ENCODE results near the gene NLRP11.

NLRP11 gene

GRCh38 chr19:55831846-55832245 is at the start of gene NLRP11:
Gene NLRP11, minus strand, starts transcription at chr19:55831999. Its CDS starts 13,825 bp downstream, at chr19:55818174.
- H3K9me3 ChIP-seq (ENCODE audit: control insufficient read depth in 5 of 5, low read length in 5 of 5), result no peaks in the 10 kb centered on the region
- no peak within 1 kb of the TSS for H3K27ac ChIP-seq (ENCODE audit: low read depth, low read length)
- no peaks in the 10 kb centered on the region for H3K4me1 ChIP-seq (ENCODE audit: control insufficient read depth in 5 of 5, insufficient read depth in 5 of 5, low read length in 5 of 5)
- H3K27me3 ChIP-seq (ENCODE audit: control insufficient read depth in 5 of 5, insufficient read depth in 4 of 5, low read length in 5 of 5), result peaks cover 0 to 3% (median 0%) of the 10 kb centered on the region in 5 donors
- no peaks in the 10 kb centered on the region for H3K36me3 ChIP-seq (ENCODE audit: control insufficient read depth in 5 of 5, insufficient read depth in 5 of 5, low read length in 5 of 5)
- H3K9ac ChIP-seq (ENCODE audit: low read length in 5 of 5), result no peak within 1 kb of the TSS
- H3K4me3 ChIP-seq (ENCODE audit: low read depth in 1 of 5, low read length in 5 of 5), result no peak within 1 kb of the TSS

- Histone ChIP-seq H3K4me3 (ENCODE audit: low read depth in 1 of 5, low read length in 5 of 5) (no peak overlapping the region), H3K27me3 (ENCODE audit: control insufficient read depth in 5 of 5, insufficient read depth in 4 of 5, low read length in 5 of 5) (no peaks in the 10 kb centered on the region), H3K36me3 (ENCODE audit: control insufficient read depth in 5 of 5, insufficient read depth in 5 of 5, low read length in 5 of 5) (no peaks in the 10 kb centered on the region), H3K4me1 (ENCODE audit: control insufficient read depth in 5 of 5, insufficient read depth in 5 of 5, low read length in 5 of 5) (no peaks in the 10 kb centered on the region), H3K9ac (ENCODE audit: low read length in 5 of 5) (no peak overlapping the region), H3K27ac (ENCODE audit: low read depth, low read length) (no peak overlapping the region), H3K9me3 (ENCODE audit: control insufficient read depth in 5 of 5, low read length in 5 of 5) (peaks cover 0 to 20% (median 13%) of the 10 kb centered on the region in 5 donors)
Measured at GRCh38 chr19:55877211-55877610, 45.4 kb upstream of the NLRP11 start.

DNA sequence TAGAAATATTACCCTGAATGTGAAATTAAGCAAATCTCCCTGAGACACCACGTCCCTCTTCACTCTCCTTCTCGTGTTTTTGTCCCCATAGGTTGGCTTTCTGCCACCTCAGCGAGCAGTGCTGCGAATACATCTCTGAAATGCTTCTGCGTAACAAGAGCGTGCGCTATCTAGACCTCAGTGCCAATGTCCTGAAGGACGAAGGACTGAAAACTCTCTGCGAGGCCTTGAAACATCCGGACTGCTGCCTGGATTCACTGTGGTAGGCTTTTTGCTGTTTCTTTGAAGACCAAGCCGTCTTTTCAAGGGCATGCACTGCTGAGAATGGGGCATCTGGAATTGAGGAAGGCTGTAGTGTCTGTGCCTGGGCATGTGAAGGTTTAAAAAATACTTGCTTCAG is 38.9 kb upstream of the NLRP11 start:
- Histone ChIP-seq H3K9me3 (ENCODE audit: control insufficient read depth in 5 of 5, low read length in 5 of 5) (peaks cover 0 to 6% (median 0%) of the 10 kb centered on the region in 5 donors), H3K36me3 (ENCODE audit: control insufficient read depth in 5 of 5, insufficient read depth in 5 of 5, low read length in 5 of 5) (no peaks in the 10 kb centered on the region), H3K4me3 (ENCODE audit: low read depth in 1 of 5, low read length in 5 of 5) (no peak overlapping the region), H3K4me1 (ENCODE audit: control insufficient read depth in 5 of 5, insufficient read depth in 5 of 5, low read length in 5 of 5) (no peaks in the 10 kb centered on the region), H3K27me3 (ENCODE audit: control insufficient read depth in 5 of 5, insufficient read depth in 4 of 5, low read length in 5 of 5) (peaks cover 0 to 3% (median 0%) of the 10 kb centered on the region in 5 donors), H3K9ac (ENCODE audit: low read length in 5 of 5) (no peak overlapping the region), H3K27ac (ENCODE audit: low read depth, low read length) (no peak overlapping the region)

- H3K9me3 ChIP-seq (ENCODE audit: control insufficient read depth in 5 of 5, low read length in 5 of 5), result peaks cover 0 to 6% (median 0%) of the 10 kb centered on the region in 5 donors
- no peak overlapping the region for H3K4me3 ChIP-seq (ENCODE audit: low read depth in 1 of 5, low read length in 5 of 5)
- H3K36me3 ChIP-seq (ENCODE audit: control insufficient read depth in 5 of 5, insufficient read depth in 5 of 5, low read length in 5 of 5), result no peaks in the 10 kb centered on the region
- H3K4me1 ChIP-seq (ENCODE audit: control insufficient read depth in 5 of 5, insufficient read depth in 5 of 5, low read length in 5 of 5), result no peaks in the 10 kb centered on the region
- H3K27ac ChIP-seq (ENCODE audit: low read depth, low read length), result no peak overlapping the region
- H3K9ac ChIP-seq (ENCODE audit: low read length in 5 of 5), result no peak overlapping the region
- H3K27me3 ChIP-seq (ENCODE audit: control insufficient read depth in 5 of 5, insufficient read depth in 4 of 5, low read length in 5 of 5), result peaks cover 0 to 3% (median 0%) of the 10 kb centered on the region in 5 donors
Measured at GRCh38 chr19:55867101-55867500, 35.3 kb upstream of the NLRP11 start.

- H3K27me3 ChIP-seq (ENCODE audit: control insufficient read depth in 5 of 5, insufficient read depth in 4 of 5, low read length in 5 of 5), result peaks cover 0 to 3% (median 0%) of the 10 kb centered on the region in 5 donors
- no peak overlapping the region for H3K27ac ChIP-seq (ENCODE audit: low read depth, low read length)
- H3K36me3 ChIP-seq (ENCODE audit: control insufficient read depth in 5 of 5, insufficient read depth in 5 of 5, low read length in 5 of 5), result no peaks in the 10 kb centered on the region
- no peak overlapping the region for H3K4me3 ChIP-seq (ENCODE audit: low read depth in 1 of 5, low read length in 5 of 5)
- H3K9me3 ChIP-seq (ENCODE audit: control insufficient read depth in 5 of 5, low read length in 5 of 5), result peaks cover 0 to 6% (median 1%) of the 10 kb centered on the region in 5 donors
- no peaks in the 10 kb centered on the region for H3K4me1 ChIP-seq (ENCODE audit: control insufficient read depth in 5 of 5, insufficient read depth in 5 of 5, low read length in 5 of 5)
- H3K9ac ChIP-seq (ENCODE audit: low read length in 5 of 5), result no peak overlapping the region
Measured at GRCh38 chr19:55866521-55866920, 34.7 kb upstream of the NLRP11 start.

GRCh38 chr19:55858969-55859368 is 27.2 kb upstream of the NLRP11 start:
- H3K4me3 ChIP-seq (ENCODE audit: low read depth in 1 of 5, low read length in 5 of 5), result no peak overlapping the region

DNA sequence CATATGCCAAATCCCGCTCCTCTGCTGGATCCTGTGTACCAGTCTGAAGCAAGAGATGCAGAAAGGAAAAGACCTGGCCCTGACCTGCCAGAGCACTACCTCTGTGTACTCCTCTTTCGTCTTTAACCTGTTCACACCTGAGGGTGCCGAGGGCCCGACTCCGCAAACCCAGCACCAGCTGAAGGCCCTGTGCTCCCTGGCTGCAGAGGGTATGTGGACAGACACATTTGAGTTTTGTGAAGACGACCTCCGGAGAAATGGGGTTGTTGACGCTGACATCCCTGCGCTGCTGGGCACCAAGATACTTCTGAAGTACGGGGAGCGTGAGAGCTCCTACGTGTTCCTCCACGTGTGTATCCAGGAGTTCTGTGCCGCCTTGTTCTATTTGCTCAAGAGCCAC is 26.6 kb upstream of the NLRP11 start:
- Histone ChIP-seq H3K4me3 (ENCODE audit: low read depth in 1 of 5, low read length in 5 of 5) (no peak overlapping the region), H3K27me3 (ENCODE audit: control insufficient read depth in 5 of 5, insufficient read depth in 4 of 5, low read length in 5 of 5) (peaks cover 0 to 4% (median 0%) of the 10 kb centered on the region in 5 donors), H3K27ac (ENCODE audit: low read depth, low read length) (no peak overlapping the region), H3K9me3 (ENCODE audit: control insufficient read depth in 5 of 5, low read length in 5 of 5) (peaks cover 0 to 6% (median 0%) of the 10 kb centered on the region in 5 donors), H3K4me1 (ENCODE audit: control insufficient read depth in 5 of 5, insufficient read depth in 5 of 5, low read length in 5 of 5) (no peaks in the 10 kb centered on the region), H3K36me3 (ENCODE audit: control insufficient read depth in 5 of 5, insufficient read depth in 5 of 5, low read length in 5 of 5) (no peaks in the 10 kb centered on the region), H3K9ac (ENCODE audit: low read length in 5 of 5) (no peak overlapping the region)

More at GRCh38 chr19:55858969-55859368, 27.2 kb upstream of the NLRP11 start:
- no peak overlapping the region for H3K27ac ChIP-seq (ENCODE audit: low read depth, low read length)
- no peak overlapping the region for H3K9ac ChIP-seq (ENCODE audit: low read length in 5 of 5)
- H3K9me3 ChIP-seq (ENCODE audit: control insufficient read depth in 5 of 5, low read length in 5 of 5), result peaks cover 0 to 6% (median 0%) of the 10 kb centered on the region in 5 donors
- peaks cover 0 to 4% (median 0%) of the 10 kb centered on the region in 5 donors for H3K27me3 ChIP-seq (ENCODE audit: control insufficient read depth in 5 of 5, insufficient read depth in 4 of 5, low read length in 5 of 5)
- no peaks in the 10 kb centered on the region for H3K36me3 ChIP-seq (ENCODE audit: control insufficient read depth in 5 of 5, insufficient read depth in 5 of 5, low read length in 5 of 5)
- H3K4me1 ChIP-seq (ENCODE audit: control insufficient read depth in 5 of 5, insufficient read depth in 5 of 5, low read length in 5 of 5), result no peaks in the 10 kb centered on the region

DNA sequence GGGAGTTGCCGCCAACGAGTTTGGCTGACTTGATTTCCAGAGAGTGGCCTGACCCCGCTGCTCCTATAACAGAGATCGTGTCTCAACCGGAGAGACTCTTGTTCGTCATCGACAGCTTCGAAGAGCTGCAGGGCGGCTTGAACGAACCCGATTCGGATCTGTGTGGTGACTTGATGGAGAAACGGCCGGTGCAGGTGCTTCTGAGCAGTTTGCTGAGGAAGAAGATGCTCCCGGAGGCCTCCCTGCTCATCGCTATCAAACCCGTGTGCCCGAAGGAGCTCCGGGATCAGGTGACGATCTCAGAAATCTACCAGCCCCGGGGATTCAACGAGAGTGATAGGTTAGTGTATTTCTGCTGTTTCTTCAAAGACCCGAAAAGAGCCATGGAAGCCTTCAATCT is 26.2 kb upstream of the NLRP11 start:
- no peak overlapping the region for H3K9ac ChIP-seq (ENCODE audit: low read length in 5 of 5)
- H3K36me3 ChIP-seq (ENCODE audit: control insufficient read depth in 5 of 5, insufficient read depth in 5 of 5, low read length in 5 of 5), result no peaks in the 10 kb centered on the region
- no peaks in the 10 kb centered on the region for H3K4me1 ChIP-seq (ENCODE audit: control insufficient read depth in 5 of 5, insufficient read depth in 5 of 5, low read length in 5 of 5)
- peaks cover 0 to 6% (median 0%) of the 10 kb centered on the region in 5 donors for H3K9me3 ChIP-seq (ENCODE audit: control insufficient read depth in 5 of 5, low read length in 5 of 5)
- H3K4me3 ChIP-seq (ENCODE audit: low read depth in 1 of 5, low read length in 5 of 5), result no peak overlapping the region
- H3K27me3 ChIP-seq (ENCODE audit: control insufficient read depth in 5 of 5, insufficient read depth in 4 of 5, low read length in 5 of 5), result peaks cover 0 to 4% (median 0%) of the 10 kb centered on the region in 5 donors
- no peak overlapping the region for H3K27ac ChIP-seq (ENCODE audit: low read depth, low read length)

- H3K4me3 ChIP-seq (ENCODE audit: low read depth in 1 of 5, low read length in 5 of 5), result no peak overlapping the region
- peaks cover 0 to 4% (median 0%) of the 10 kb centered on the region in 5 donors for H3K27me3 ChIP-seq (ENCODE audit: control insufficient read depth in 5 of 5, insufficient read depth in 4 of 5, low read length in 5 of 5)
- H3K4me1 ChIP-seq (ENCODE audit: control insufficient read depth in 5 of 5, insufficient read depth in 5 of 5, low read length in 5 of 5), result no peaks in the 10 kb centered on the region
- no peak overlapping the region for H3K27ac ChIP-seq (ENCODE audit: low read depth, low read length)
- peaks cover 0 to 6% (median 0%) of the 10 kb centered on the region in 5 donors for H3K9me3 ChIP-seq (ENCODE audit: control insufficient read depth in 5 of 5, low read length in 5 of 5)
- H3K9ac ChIP-seq (ENCODE audit: low read length in 5 of 5), result no peak overlapping the region
- H3K36me3 ChIP-seq (ENCODE audit: control insufficient read depth in 5 of 5, insufficient read depth in 5 of 5, low read length in 5 of 5), result no peaks in the 10 kb centered on the region
Measured at GRCh38 chr19:55857149-55857548, 25.4 kb upstream of the NLRP11 start.

DNA sequence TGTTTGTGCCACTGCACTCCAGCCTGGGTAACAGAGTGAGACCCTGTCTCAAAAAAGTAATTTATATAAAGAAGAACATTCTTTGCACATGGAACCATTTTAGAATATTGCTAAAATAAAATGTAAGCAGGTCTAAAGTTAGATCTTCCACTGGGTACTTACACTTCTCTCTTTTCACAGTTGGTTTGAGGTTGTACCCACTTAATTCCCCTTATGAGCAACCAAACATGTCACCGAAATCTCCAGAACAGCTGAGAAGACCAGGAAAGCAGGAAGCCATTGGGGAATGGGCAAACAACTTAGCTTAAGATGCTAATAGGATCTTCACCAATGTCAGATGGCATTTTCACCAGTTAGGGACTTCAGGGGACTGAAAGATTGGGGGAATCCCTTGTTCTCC is 23.4 kb upstream of the NLRP11 start:
- no peaks in the 10 kb centered on the region for H3K9me3 ChIP-seq (ENCODE audit: control insufficient read depth in 5 of 5, low read length in 5 of 5)
- no peak overlapping the region for H3K9ac ChIP-seq (ENCODE audit: low read length in 5 of 5)
- no peaks in the 10 kb centered on the region for H3K36me3 ChIP-seq (ENCODE audit: control insufficient read depth in 5 of 5, insufficient read depth in 5 of 5, low read length in 5 of 5)
- no peaks in the 10 kb centered on the region for H3K27me3 ChIP-seq (ENCODE audit: control insufficient read depth in 5 of 5, insufficient read depth in 4 of 5, low read length in 5 of 5)
- no peaks in the 10 kb centered on the region for H3K4me1 ChIP-seq (ENCODE audit: control insufficient read depth in 5 of 5, insufficient read depth in 5 of 5, low read length in 5 of 5)
- no peak overlapping the region for H3K27ac ChIP-seq (ENCODE audit: low read depth, low read length)
- H3K4me3 ChIP-seq (ENCODE audit: low read depth in 1 of 5, low read length in 5 of 5), result no peak overlapping the region
